ENCODE data around the gene PCNX2.

Gene PCNX2, protein sequence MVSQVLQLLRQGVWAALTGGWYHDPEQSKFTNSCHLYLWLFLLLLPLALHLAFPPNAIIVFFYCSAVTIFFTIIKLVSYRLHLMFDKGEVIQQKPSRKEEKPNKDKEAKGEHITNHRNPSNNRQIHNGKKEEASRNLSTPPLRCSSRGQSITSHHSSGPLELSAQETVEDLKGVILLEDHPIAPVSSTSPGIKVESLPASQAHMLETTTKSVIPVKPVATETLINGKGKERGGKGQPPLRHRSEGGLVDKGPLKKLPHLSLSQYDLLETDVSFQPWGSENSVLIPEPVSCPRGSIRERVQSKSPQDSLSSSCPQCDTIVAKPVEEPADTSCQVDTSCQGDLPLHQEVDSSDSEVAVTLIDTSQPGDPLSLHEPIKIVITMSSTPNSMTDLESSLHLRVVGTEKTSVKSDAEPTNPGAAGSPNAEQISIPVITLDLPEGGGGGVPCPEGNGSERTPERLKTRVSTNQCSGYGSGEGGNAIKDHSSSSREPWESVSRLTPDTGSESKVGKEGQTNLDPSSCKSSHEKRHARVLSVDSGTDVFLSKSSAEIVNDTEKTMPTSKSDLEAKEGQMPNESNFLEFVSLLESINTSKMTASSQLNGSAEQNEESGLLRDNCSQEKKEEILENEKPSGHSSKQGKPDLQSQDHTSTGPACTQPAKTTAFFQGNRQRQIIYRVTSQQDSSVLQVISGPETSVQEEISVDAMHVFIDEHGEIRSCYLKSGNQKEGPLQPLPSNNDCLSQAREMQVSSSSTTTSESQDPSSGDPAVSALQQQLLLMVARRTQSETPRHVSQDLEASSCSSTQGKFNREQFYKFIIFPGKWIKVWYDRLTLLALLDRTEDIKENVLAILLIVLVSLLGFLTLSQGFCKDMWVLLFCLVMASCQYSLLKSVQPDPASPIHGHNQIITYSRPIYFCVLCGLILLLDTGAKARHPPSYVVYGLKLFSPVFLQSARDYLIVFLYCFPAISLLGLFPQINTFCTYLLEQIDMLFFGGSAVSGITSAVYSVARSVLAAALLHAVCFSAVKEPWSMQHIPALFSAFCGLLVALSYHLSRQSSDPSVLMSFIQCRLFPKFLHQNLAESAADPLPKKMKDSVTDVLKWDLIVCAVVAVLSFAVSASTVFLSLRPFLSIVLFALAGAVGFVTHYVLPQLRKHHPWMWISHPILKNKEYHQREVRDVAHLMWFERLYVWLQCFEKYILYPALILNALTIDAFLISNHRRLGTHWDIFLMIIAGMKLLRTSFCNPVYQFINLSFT (N-terminal part only)

GRCh38 chr1:233295237-233295974 is at the start of gene PCNX2:
PCNX2 (minus strand) TSS chr1:233295725; CDS start chr1:233295478, 247 bp downstream.
- Mint-ChIP-seq H3K9me3 (no peaks in the 10 kb centered on the region), H3K4me1 (peaks cover 40% of the 10 kb centered on the region), H3K4me3 (peak within 1 kb of the TSS; percentile 91), H3K27ac (peak within 1 kb of the TSS; percentile 89), H3K27me3 (no peaks in the 10 kb centered on the region), H3K36me3 (peaks cover 7% of the 10 kb centered on the region)
- DNase-seq: peak; percentile 76
- CTCF ChIA-PET: interaction anchor here (1.4 kb wide), 2 partner anchors 10 to 12 kb away, joined by 3 to 6 read pairs; no protein-coding TSS in a partner anchor

DNA sequence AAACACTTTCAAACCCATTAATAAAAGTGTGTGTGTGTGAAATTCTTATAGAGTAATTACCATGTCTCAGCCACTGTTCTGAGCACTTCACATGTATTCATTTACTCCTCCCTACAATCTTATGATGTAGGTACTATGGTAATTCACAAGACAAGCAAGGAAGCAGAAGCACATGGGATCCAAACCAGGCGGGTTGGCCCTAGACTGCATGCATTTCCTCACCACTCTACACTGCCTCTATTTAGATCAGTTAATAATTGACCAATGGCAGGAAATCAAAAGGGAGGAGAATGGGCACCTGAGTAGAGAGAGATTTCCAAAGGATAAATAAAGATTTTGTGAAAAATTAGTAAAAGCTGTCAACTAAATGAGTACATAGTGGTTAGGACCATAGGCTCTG is 47.7 kb upstream of the PCNX2 start:
- DNase-seq: no peak
- CTCF ChIA-PET: no interaction called here

GRCh38 chr1:233342086-233342485 is 46.6 kb upstream of the PCNX2 start:
- no peak for DNase-seq
- no peak overlapping the region for H3K27ac Mint-ChIP-seq
- peaks cover 2% of the 10 kb centered on the region for H3K9me3 Mint-ChIP-seq
- CTCF ChIA-PET: interaction anchor here (0.9 kb wide), 1 partner anchor 51 kb away, joined by 5 read pairs; no protein-coding TSS in a partner anchor
- H3K4me3 Mint-ChIP-seq: no peak overlapping the region
- peaks cover 31% of the 10 kb centered on the region for H3K27me3 Mint-ChIP-seq
- no peaks in the 10 kb centered on the region for H3K36me3 Mint-ChIP-seq
- no peaks in the 10 kb centered on the region for H3K4me1 Mint-ChIP-seq

More for the DNA sequence above, 47.7 kb upstream of the PCNX2 start:
- H3K4me1 Mint-ChIP-seq: no peaks in the 10 kb centered on the region
- H3K27me3 Mint-ChIP-seq: peaks cover 31% of the 10 kb centered on the region
- H3K27ac Mint-ChIP-seq: no peak overlapping the region
- H3K4me3 Mint-ChIP-seq: no peak overlapping the region
- no peaks in the 10 kb centered on the region for H3K36me3 Mint-ChIP-seq
- peaks cover 2% of the 10 kb centered on the region for H3K9me3 Mint-ChIP-seq

DNA sequence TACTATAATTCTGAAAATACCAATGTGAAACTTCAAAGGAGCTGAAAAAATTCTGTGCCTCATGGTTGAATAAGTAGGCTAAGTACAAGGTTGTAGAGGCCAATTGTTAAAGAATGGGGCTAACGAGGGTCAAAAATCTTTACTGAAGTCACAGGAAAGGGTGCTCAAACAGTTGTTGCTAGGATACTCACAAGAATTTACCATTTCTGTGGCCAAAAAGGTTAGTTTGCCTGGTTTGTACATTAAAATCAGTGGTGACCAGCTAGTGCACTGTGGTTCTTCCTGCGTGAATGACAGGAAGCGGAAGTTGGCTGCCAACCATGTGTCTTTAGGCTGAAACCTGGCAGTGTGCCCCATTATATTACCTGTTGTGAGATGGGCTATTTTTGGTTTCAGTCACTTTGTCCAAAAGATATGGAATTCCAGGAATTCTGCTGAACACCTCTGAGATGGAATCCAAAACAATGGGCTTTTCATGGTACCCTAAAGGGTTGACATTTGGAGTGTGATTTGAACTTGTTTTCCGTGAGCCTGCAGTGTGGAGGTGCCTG is 45.5 kb upstream of the PCNX2 start:
- H3K36me3 Mint-ChIP-seq: no peaks in the 10 kb centered on the region
- no peaks in the 10 kb centered on the region for H3K4me1 Mint-ChIP-seq
- H3K9me3 Mint-ChIP-seq: peaks cover 2% of the 10 kb centered on the region
- no peak overlapping the region for H3K4me3 Mint-ChIP-seq
- peaks cover 31% of the 10 kb centered on the region for H3K27me3 Mint-ChIP-seq
- DNase-seq: no peak
- H3K27ac Mint-ChIP-seq: no peak overlapping the region
- CTCF ChIA-PET: no interaction called here

GRCh38 chr1:233340031-233340555 is 44.6 kb upstream of the PCNX2 start:
- no peaks in the 10 kb centered on the region for H3K4me1 Mint-ChIP-seq
- peaks cover 2% of the 10 kb centered on the region for H3K9me3 Mint-ChIP-seq
- no peak overlapping the region for H3K4me3 Mint-ChIP-seq
- H3K36me3 Mint-ChIP-seq: no peaks in the 10 kb centered on the region
- CTCF ChIA-PET: no interaction called here
- no peak for DNase-seq
- no peak overlapping the region for H3K27ac Mint-ChIP-seq
- H3K27me3 Mint-ChIP-seq: peaks cover 31% of the 10 kb centered on the region

- H3K9me3 Mint-ChIP-seq: no peaks in the 10 kb centered on the region
- no peaks in the 10 kb centered on the region for H3K4me1 Mint-ChIP-seq
- H3K27me3 Mint-ChIP-seq: peaks cover 26% of the 10 kb centered on the region
- CTCF ChIA-PET: interaction anchor here (1.3 kb wide), 1 partner anchor 27 kb away, joined by 6 read pairs; no protein-coding TSS in a partner anchor
- no peak overlapping the region for H3K4me3 Mint-ChIP-seq
- H3K36me3 Mint-ChIP-seq: no peaks in the 10 kb centered on the region
- no peak overlapping the region for H3K27ac Mint-ChIP-seq
- no peak for DNase-seq
Observed at GRCh38 chr1:233338102-233338501, 42.6 kb upstream of the PCNX2 start.

DNA sequence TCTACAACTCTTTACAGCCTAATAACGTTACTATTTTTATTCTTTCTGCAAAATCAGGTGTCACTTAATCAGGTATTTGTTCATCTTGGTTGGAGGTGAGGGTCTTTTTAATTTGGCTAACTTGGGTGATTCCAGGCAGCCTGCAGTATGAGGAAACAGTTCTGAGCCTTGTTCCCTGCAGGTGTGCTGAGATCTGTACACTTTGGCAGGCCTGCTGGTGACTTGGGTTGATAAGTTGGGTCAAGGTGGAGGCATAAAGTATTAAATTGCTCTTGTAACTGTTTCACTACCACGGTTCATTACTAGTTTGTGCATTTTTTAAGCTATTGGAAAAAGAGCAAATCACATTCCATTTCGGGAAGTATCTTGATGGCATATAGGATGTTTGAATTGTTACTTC is 42.0 kb upstream of the PCNX2 start:
- no peaks in the 10 kb centered on the region for H3K36me3 Mint-ChIP-seq
- no peak overlapping the region for H3K4me3 Mint-ChIP-seq
- H3K27ac Mint-ChIP-seq: no peak overlapping the region
- no peaks in the 10 kb centered on the region for H3K4me1 Mint-ChIP-seq
- DNase-seq: no peak
- no peaks in the 10 kb centered on the region for H3K9me3 Mint-ChIP-seq
- peaks cover 27% of the 10 kb centered on the region for H3K27me3 Mint-ChIP-seq
- CTCF ChIA-PET: interaction anchor here (1.3 kb wide), 1 partner anchor 27 kb away, joined by 6 read pairs; no protein-coding TSS in a partner anchor

DNA sequence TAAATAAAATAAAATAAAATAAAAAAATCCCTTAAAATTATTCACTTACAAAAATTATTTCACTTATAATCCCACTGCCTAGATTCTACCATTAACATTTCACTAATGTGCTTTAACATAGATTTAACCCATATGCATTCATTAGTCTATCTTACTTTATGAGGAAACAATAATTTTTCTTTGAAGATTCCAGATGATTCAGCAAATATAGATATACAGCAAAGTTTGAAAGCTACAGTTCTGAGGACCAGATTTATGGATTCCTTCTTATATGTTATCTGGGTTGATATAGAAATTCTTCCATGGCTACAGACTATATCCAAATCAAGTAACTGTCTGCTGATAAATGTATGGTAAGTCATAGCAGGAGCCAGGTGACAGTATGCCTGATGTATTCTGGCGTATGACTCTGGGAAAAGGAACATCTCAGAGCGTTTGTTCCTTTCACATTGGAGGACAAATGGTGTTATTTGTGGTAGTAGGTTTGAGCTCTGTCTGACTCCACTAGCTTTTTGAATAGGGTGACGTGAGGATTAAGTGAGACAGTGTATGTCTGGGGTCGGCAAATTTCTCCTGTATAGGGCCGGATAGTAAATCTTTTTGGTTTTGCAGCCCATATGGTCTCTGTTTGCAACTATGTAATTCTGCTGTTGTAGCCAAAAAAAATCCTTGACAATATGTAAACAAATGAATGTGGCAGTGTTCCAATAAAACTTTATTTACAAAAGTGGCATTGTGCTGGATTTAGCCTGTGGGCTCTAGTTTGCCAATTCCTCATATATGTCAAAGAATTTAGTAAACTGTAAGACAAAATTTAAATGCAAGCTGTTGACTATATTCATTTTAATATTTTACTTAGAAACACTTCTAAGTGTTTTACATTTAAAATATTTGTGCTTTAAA is 41.3 kb upstream of the PCNX2 start:
- H3K4me1 Mint-ChIP-seq: no peaks in the 10 kb centered on the region
- no peaks in the 10 kb centered on the region for H3K36me3 Mint-ChIP-seq
- no peak overlapping the region for H3K4me3 Mint-ChIP-seq
- H3K27me3 Mint-ChIP-seq: peaks cover 30% of the 10 kb centered on the region
- H3K9me3 Mint-ChIP-seq: no peaks in the 10 kb centered on the region
- CTCF ChIA-PET: interaction anchor here (1.3 kb wide), 1 partner anchor 28 kb away, joined by 6 read pairs; no protein-coding TSS in a partner anchor
- DNase-seq: no peak
- no peak overlapping the region for H3K27ac Mint-ChIP-seq

GRCh38 chr1:233334092-233334491 is 38.6 kb upstream of the PCNX2 start:
- no peaks in the 10 kb centered on the region for H3K9me3 Mint-ChIP-seq
- no peak overlapping the region for H3K4me3 Mint-ChIP-seq
- no peaks in the 10 kb centered on the region for H3K36me3 Mint-ChIP-seq
- DNase-seq: no peak
- peaks cover 11% of the 10 kb centered on the region for H3K4me1 Mint-ChIP-seq
- H3K27me3 Mint-ChIP-seq: peaks cover 18% of the 10 kb centered on the region
- H3K27ac Mint-ChIP-seq: no peak overlapping the region
- CTCF ChIA-PET: no interaction called here

DNA sequence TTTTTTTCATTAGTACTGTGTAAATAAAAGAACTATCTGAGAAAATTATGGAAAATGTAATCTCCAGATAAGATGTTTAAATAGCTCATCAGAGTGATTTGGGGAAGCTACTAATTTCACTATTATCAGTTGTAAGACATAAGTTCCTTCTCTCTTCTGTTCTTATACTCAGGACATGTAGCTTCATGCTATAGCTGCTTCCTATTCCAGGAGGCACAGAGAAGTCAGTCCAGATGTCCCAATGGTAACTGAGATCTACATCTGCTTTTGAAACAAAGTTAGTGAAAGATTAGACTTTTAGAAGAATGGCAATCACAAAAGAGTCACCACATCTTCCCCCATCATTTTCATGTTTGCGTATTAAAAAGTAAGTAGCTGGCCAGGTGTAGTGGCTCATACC is 37.6 kb upstream of the PCNX2 start:
- CTCF ChIA-PET: interaction anchor here (1.4 kb wide), 1 partner anchor 28 kb away, joined by 5 read pairs; no protein-coding TSS in a partner anchor
- no peaks in the 10 kb centered on the region for H3K9me3 Mint-ChIP-seq
- peaks cover 16% of the 10 kb centered on the region for H3K4me1 Mint-ChIP-seq
- no peaks in the 10 kb centered on the region for H3K36me3 Mint-ChIP-seq
- no peak for DNase-seq
- no peak overlapping the region for H3K4me3 Mint-ChIP-seq
- no peak overlapping the region for H3K27ac Mint-ChIP-seq
- peaks cover 16% of the 10 kb centered on the region for H3K27me3 Mint-ChIP-seq

GRCh38 chr1:233331676-233332519 is 36.4 kb upstream of the PCNX2 start:
- H3K27me3 Mint-ChIP-seq: peaks cover 22% of the 10 kb centered on the region
- H3K27ac Mint-ChIP-seq: no peak overlapping the region
- CTCF ChIA-PET: interaction anchor here (1.0 kb wide), 1 partner anchor 27 kb away, joined by 3 read pairs; no protein-coding TSS in a partner anchor
- no peaks in the 10 kb centered on the region for H3K36me3 Mint-ChIP-seq
- no peaks in the 10 kb centered on the region for H3K9me3 Mint-ChIP-seq
- peaks cover 18% of the 10 kb centered on the region for H3K4me1 Mint-ChIP-seq
- no peak overlapping the region for H3K4me3 Mint-ChIP-seq
- DNase-seq: no peak
